IMR-90 (cell line): ENCODE measurements around the gene EYS. TPM values are rescaled to one million over a fixed set of nuclear protein-coding genes. Genes with fewer than 3 reads are reported as not detected.

Experiments used
- ATAC-seq: fragments of 200-7000 bp; cut with Tn5 transposase; 2 replicates; pipeline ENCODE4 v1.9.1; 2020; ENCODE audit warnings: low read depth, mild to moderate bottlenecking, moderate library complexity
- BruUV-seq: library from RNA; stranded (reverse); fragments of 400-500 nt; replicated peaks from 2 replicates; lab custom pipeline; 2021; lab: Mats Ljungman, UMichigan
- CTCF ChIA-PET: fragments of 300-600 bp; formaldehyde crosslinking; extraction: SDS; loops from one replicate; lab custom pipeline; 2021; ENCODE audit warnings: antibody characterized with exemption; lab: Yijun Ruan, JAX
- POLR2A ChIA-PET: fragments of 300-600 bp; sonication (Branson Sonifier 250); formaldehyde crosslinking; loops from one replicate; lab custom pipeline; 2022; ENCODE audit warnings: antibody characterized with exemption; ENCODE audit not compliant: unreplicated experiment; lab: Charles Lee
- DNase-seq: peaks from one replicate; pipeline ENCODE4 v3.0.0; 2013
- H2AFZ ChIP-seq: replicated peaks from 2 replicates; pipeline ENCODE3; 2013; ENCODE audit warnings: low read length, mild to moderate bottlenecking; ENCODE audit not compliant: poor library complexity
- H2AK5ac ChIP-seq: 2 replicates; pipeline ENCODE4 v1.6.1; 2013; ENCODE audit warnings: low read depth, low read length, inconsistent platforms
- H2AK9ac ChIP-seq: replicated peaks from 2 replicates; pipeline ENCODE3; 2013; ENCODE audit warnings: mild to moderate bottlenecking, low read depth, low read length, moderate library complexity; ENCODE audit not compliant: poor library complexity
- H2BK120ac ChIP-seq: 2 replicates; pipeline ENCODE4 v1.6.1; 2013; ENCODE audit warnings: low read depth, low read length, inconsistent platforms
- H2BK15ac ChIP-seq: 3 replicates; pipeline ENCODE4 v1.6.1; 2013; ENCODE audit warnings: low read depth, low read length, inconsistent platforms
- H2BK20ac ChIP-seq: 2 replicates; pipeline ENCODE4 v1.6.1; 2013; ENCODE audit warnings: low read depth, mild to moderate bottlenecking, inconsistent platforms, low read length, moderate library complexity
- H2BK5ac ChIP-seq: 2 replicates; pipeline ENCODE4 v1.6.1; 2013; ENCODE audit warnings: mild to moderate bottlenecking, low read depth, low read length, inconsistent platforms; ENCODE audit not compliant: poor library complexity, severe bottlenecking
- H3K14ac ChIP-seq: replicated peaks from 2 replicates; pipeline ENCODE4 v1.6.1; 2013; ENCODE audit warnings: low read depth, low read length, inconsistent platforms
- H3K18ac ChIP-seq: 2 replicates; pipeline ENCODE4 v1.6.1; 2013; ENCODE audit warnings: low read depth, low read length, control low read depth
- H3K23ac ChIP-seq: 2 replicates; pipeline ENCODE4 v1.6.1; 2013; ENCODE audit warnings: low read depth, low read length, inconsistent platforms
- H3K27ac ChIP-seq: 2 replicates; pipeline ENCODE4 v1.5.1; 2013; ENCODE audit warnings: mild to moderate bottlenecking, control low read depth, low read length; ENCODE audit not compliant: insufficient read depth
- H3K27me3 ChIP-seq: 2 replicates; pipeline ENCODE4 v1.6.1; 2013; ENCODE audit warnings: low read length; ENCODE audit not compliant: control insufficient read depth, insufficient read depth
- H3K36me3 ChIP-seq: 2 replicates; pipeline ENCODE4 v1.6.1; 2013; ENCODE audit warnings: low read length, mixed read lengths; ENCODE audit not compliant: control insufficient read depth, insufficient read depth
- H3K4ac ChIP-seq: 2 replicates; pipeline ENCODE4 v1.6.1; 2013; ENCODE audit warnings: low read depth, low read length, inconsistent platforms
- H3K4me1 ChIP-seq: 2 replicates; pipeline ENCODE4 v1.6.1; 2013; ENCODE audit warnings: low read length, mixed read lengths; ENCODE audit not compliant: control insufficient read depth, insufficient read depth
- H3K4me2 ChIP-seq: 2 replicates; pipeline ENCODE4 v1.6.1; 2013; ENCODE audit warnings: low read depth, mild to moderate bottlenecking, control low read depth, low read length, moderate library complexity
- H3K4me3 ChIP-seq: 2 replicates; pipeline ENCODE4 v1.5.1; 2013; ENCODE audit warnings: low read depth, mild to moderate bottlenecking, control low read depth, low read length, moderate library complexity; ENCODE audit not compliant: insufficient read depth
- H3K56ac ChIP-seq: 2 replicates; pipeline ENCODE4 v1.6.1; 2013; ENCODE audit warnings: low read length, inconsistent platforms; ENCODE audit not compliant: insufficient read depth; ENCODE audit errors: extremely low read depth
- H3K79me1 ChIP-seq, 2 experiments: 2 replicates each; pipeline ENCODE4 v1.6.1; 2013; ENCODE audit warnings: low read length in 2 of 2, inconsistent platforms in 1 of 2, low read depth in 1 of 2
- H3K9ac ChIP-seq: 2 replicates; pipeline ENCODE4 v1.6.1; 2013; ENCODE audit warnings: low read depth, low read length, control low read depth
- H3K9me1 ChIP-seq: 2 replicates; pipeline ENCODE4 v1.6.1; 2013; ENCODE audit warnings: low read length, inconsistent platforms; ENCODE audit not compliant: insufficient read depth
- H3K9me3 ChIP-seq: 2 replicates; pipeline ENCODE4 v1.6.1; 2013; ENCODE audit warnings: low read length; ENCODE audit not compliant: control insufficient read depth, insufficient read depth
- H4K20me1 ChIP-seq: 2 replicates; pipeline ENCODE4 v1.6.1; 2013; ENCODE audit warnings: low read length, inconsistent platforms; ENCODE audit not compliant: insufficient read depth
- H4K5ac ChIP-seq: 2 replicates; pipeline ENCODE4 v1.6.1; 2013; ENCODE audit warnings: mild to moderate bottlenecking, low read depth, low read length, control low read depth
- H4K8ac ChIP-seq, 2 experiments: 2 replicates each; pipeline ENCODE4 v1.6.1; 2013; ENCODE audit warnings: low read depth in 2 of 2, low read length in 2 of 2, control low read depth in 1 of 2, inconsistent platforms in 1 of 2
- H4K91ac ChIP-seq: 2 replicates; pipeline ENCODE4 v1.6.1; 2013; ENCODE audit warnings: low read depth, low read length, inconsistent platforms; ENCODE audit not compliant: insufficient read depth
- BHLHE40 ChIP-seq: fragments of 150-350 bp; IDR thresholded peaks from 2 replicates; pipeline ENCODE4 v1.6.1; 2016; ENCODE audit warnings: mild to moderate bottlenecking, low read depth, low read length
- CEBPB ChIP-seq: IDR thresholded peaks from 2 replicates; pipeline ENCODE4 v1.6.1; 2012; ENCODE audit warnings: low read depth, low read length, improper control_type of control experiment
- FOS ChIP-seq: fragments of 150-350 bp; IDR thresholded peaks from 2 replicates; pipeline ENCODE4 v1.6.1; 2016; ENCODE audit warnings: low read depth, low read length
- MAFK ChIP-seq: IDR thresholded peaks from 2 replicates; pipeline ENCODE4 v1.6.1; 2012; ENCODE audit warnings: low read depth, low read length, improper control_type of control experiment
- MAZ ChIP-seq: IDR thresholded peaks from 2 replicates; pipeline ENCODE4 v1.6.1; 2012; ENCODE audit warnings: low read depth, mild to moderate bottlenecking, low read length, improper control_type of control experiment, moderate library complexity, borderline replicate concordance
- NFE2L2 ChIP-seq: fragments of 150-350 bp; IDR thresholded peaks from 2 replicates; pipeline ENCODE4 v1.6.1; 2016; ENCODE audit warnings: low read depth, mild to moderate bottlenecking, low read length
- POLR2A ChIP-seq: IDR thresholded peaks from 2 replicates; pipeline ENCODE4 v1.6.1; 2012; ENCODE audit warnings: mild to moderate bottlenecking, low read depth, low read length
- RAD21 ChIP-seq: IDR thresholded peaks from 2 replicates; pipeline ENCODE4 v1.6.1; 2012; ENCODE audit warnings: low read length, improper control_type of control experiment
- RCOR1 ChIP-seq: IDR thresholded peaks from 2 replicates; pipeline ENCODE4 v1.6.1; 2012; ENCODE audit warnings: mild to moderate bottlenecking, low read length, improper control_type of control experiment; ENCODE audit not compliant: insufficient replicate concordance
- RFX5 ChIP-seq: IDR thresholded peaks from 2 replicates; pipeline ENCODE4 v1.8.0; 2012; ENCODE audit warnings: low read depth, mild to moderate bottlenecking, low read length, moderate library complexity
- SMC3 ChIP-seq: fragments of 150-350 bp; IDR thresholded peaks from 2 replicates; pipeline ENCODE4 v1.6.1; 2016; ENCODE audit warnings: low read depth, mild to moderate bottlenecking, antibody characterized with exemption, low read length, moderate library complexity
- WGBS, 2 experiments: methylation state at CpG; one replicate each; pipeline versions ENCODE4 v1.1.5 to v1.1.7; 2013; ENCODE audit warnings: missing lambda C conversion rate in 2 of 2; ENCODE audit not compliant: insufficient read length in 1 of 2; ENCODE audit errors: extremely low coverage in 2 of 2; 5-methylcytosine and 5-hydroxymethylcytosine counted together
- dilution Hi-C: fragments of 300-500 bp; cut with HindIII; formaldehyde crosslinking; loops from one replicate; pipeline ENCODE4 v1.14.3; 2018; ENCODE audit warnings: low sequenced_read_pairs; ENCODE audit not compliant: unreplicated experiment
- in situ Hi-C: fragments of 300-500 bp; cut with MboI; formaldehyde crosslinking; loops from 3 replicates; pipeline ENCODE4 v1.14.3; 2019; ENCODE audit warnings: low sequenced_read_pairs, inconsistent platforms, mixed read lengths
- intact Hi-C: fragments of 100-400 bp; cut with micrococcal nuclease; formaldehyde crosslinking; loops from 2 replicates; pipeline ENCODE4 v1.10.0; 2022
- polyA plus RNA-seq, 3 experiments: library from polyadenylated mRNA; depleted of rRNA; stranded (reverse); fragments of >200 nt; gene quantifications; 2 replicates each; pipeline ENCODE4 v1.2.3, GENCODE V29; 2012; ENCODE audit warnings: low replicate concordance in 1 of 3
- total RNA-seq: library from RNA; depleted of rRNA; stranded (reverse); fragments of >200 nt; gene quantifications from 2 replicates; pipeline ENCODE4 v1.2.3, GENCODE V29; 2012
- TF ChIP-seq, protein P1 (sequence below): conservative IDR thresholded peaks from 2 replicates; pipeline ENCODE4 v1.5.1; 2012; ENCODE audit warnings: mild to moderate bottlenecking, low read depth, low read length, improper control_type of control experiment
- TF ChIP-seq, protein P2 (sequence below): fragments of 150-350 bp; IDR thresholded peaks from 2 replicates; pipeline ENCODE4 v1.6.1; 2016; ENCODE audit warnings: low read depth, mild to moderate bottlenecking, low read length, moderate library complexity, borderline replicate concordance

The EYS gene
- total and polyA plus RNA-seq, 2 of the 4 experiments (the other 2 are of a cell fraction) = under 0.01 TPM; not detected in 1

DNA sequence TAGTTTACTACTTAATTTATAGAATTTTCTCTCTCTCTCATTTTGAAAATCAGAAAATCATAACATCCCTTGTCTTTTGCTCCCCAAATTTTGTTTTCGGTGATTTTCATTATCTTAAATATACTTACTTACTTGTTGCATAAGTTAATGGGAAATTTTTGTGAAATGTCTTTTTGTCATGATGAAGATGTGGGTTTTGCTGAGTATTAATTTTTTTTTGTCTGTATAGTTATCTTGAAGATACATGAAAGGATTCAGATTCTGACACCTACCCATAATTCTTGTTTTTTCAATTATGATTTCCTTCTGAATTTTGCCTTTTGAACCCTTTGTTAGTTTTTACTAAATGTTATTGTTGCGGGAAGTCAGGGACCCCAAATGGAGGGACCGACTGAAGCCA is 817.9 kb downstream of the EYS start:
- Histone ChIP-seq H2BK120ac (no peak overlapping the region), H3K18ac (no peak overlapping the region), H2BK5ac (no peak overlapping the region), H3K14ac (no peak overlapping the region), H3K27ac (no peak overlapping the region), H3K4me1 (no peaks in the 10 kb centered on the region), H4K5ac (no peak overlapping the region), H3K4me3 (no peak overlapping the region), H3K9me1 (no peaks in the 10 kb centered on the region), H3K4me2 (no peak overlapping the region), H3K4ac (no peak overlapping the region), H4K20me1 (no peaks in the 10 kb centered on the region), H3K27me3 (no peaks in the 10 kb centered on the region), H3K9ac (no peak overlapping the region), H4K8ac (no peak overlapping the region), H4K91ac (no peak overlapping the region), H3K9me3 (no peaks in the 10 kb centered on the region), H2AK9ac (no peak overlapping the region), H2AFZ (no peak overlapping the region), H3K36me3 (no peaks in the 10 kb centered on the region), H3K23ac (no peak overlapping the region), H3K56ac (no peak overlapping the region), H2AK5ac (no peak overlapping the region), H2BK15ac (no peak overlapping the region), H3K79me1 (no peaks in the 10 kb centered on the region), H2BK20ac (no peak overlapping the region)
- POLR2A ChIA-PET = no interaction called here
- DNase-seq (no peak), ATAC-seq (no peak)
- CTCF ChIA-PET = no interaction called here
- intact Hi-C loops = no loop called here
- TF ChIP-seq, protein P1, sequence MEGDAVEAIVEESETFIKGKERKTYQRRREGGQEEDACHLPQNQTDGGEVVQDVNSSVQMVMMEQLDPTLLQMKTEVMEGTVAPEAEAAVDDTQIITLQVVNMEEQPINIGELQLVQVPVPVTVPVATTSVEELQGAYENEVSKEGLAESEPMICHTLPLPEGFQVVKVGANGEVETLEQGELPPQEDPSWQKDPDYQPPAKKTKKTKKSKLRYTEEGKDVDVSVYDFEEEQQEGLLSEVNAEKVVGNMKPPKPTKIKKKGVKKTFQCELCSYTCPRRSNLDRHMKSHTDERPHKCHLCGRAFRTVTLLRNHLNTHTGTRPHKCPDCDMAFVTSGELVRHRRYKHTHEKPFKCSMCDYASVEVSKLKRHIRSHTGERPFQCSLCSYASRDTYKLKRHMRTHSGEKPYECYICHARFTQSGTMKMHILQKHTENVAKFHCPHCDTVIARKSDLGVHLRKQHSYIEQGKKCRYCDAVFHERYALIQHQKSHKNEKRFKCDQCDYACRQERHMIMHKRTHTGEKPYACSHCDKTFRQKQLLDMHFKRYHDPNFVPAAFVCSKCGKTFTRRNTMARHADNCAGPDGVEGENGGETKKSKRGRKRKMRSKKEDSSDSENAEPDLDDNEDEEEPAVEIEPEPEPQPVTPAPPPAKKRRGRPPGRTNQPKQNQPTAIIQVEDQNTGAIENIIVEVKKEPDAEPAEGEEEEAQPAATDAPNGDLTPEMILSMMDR = no peak
- TF ChIP-seq RCOR1 (no peak), POLR2A (no peak), RAD21 (no peak), BHLHE40 (no peak), NFE2L2 (no peak), MAZ (no peak), CEBPB (no peak), FOS (no peak), SMC3 (no peak), RFX5 (no peak), MAFK (no peak)
- TF ChIP-seq, protein P2, sequence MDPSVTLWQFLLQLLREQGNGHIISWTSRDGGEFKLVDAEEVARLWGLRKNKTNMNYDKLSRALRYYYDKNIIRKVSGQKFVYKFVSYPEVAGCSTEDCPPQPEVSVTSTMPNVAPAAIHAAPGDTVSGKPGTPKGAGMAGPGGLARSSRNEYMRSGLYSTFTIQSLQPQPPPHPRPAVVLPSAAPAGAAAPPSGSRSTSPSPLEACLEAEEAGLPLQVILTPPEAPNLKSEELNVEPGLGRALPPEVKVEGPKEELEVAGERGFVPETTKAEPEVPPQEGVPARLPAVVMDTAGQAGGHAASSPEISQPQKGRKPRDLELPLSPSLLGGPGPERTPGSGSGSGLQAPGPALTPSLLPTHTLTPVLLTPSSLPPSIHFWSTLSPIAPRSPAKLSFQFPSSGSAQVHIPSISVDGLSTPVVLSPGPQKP = no peak
- dilution Hi-C loops = no loop called here
- in situ Hi-C loops = no loop called here
- no TSS peak for BruUV-seq
- WGBS, 2 experiments = no CpG with 5 or more reads among the region's 3 CpGs
